ENCODE results near the gene DTX2. TPM values are rescaled to one million over a fixed set of nuclear protein-coding genes. Genes with fewer than 3 reads are reported as not detected.
"Not testable (repeated sequence)": the region's sequence is repeated elsewhere in the genome, so short reads cannot be mapped to it uniquely, and the experiment has no call there.

Gene DTX2
- 11.5 TPM for polyA plus RNA-seq (2012; ENCODE audit: insufficient read depth, insufficient read length, low read depth)

GRCh38 chr7:76461464-76462101 lies at the start of gene DTX2:
TSS of gene DTX2 (plus strand) at chr7:76461709. CDS start at chr7:76480510, 18,801 bp downstream.
- peak within 1 kb of the TSS; percentile 48 for H3K4me3 ChIP-seq (ENCODE audit: low read depth, low read length)
- H3K4me1 ChIP-seq, DNase-seq, H3K27me3 ChIP-seq, H3K36me3 ChIP-seq, H3K9me3 ChIP-seq: not testable (repeated sequence)

- H3K4me1 ChIP-seq = no peaks in the 10 kb centered on the region
- no peaks in the 10 kb centered on the region; the same call in 1 of the 2 replicates for H3K27me3 ChIP-seq
- DNase-seq = no peak
- H3K9me3 ChIP-seq = no peaks in the 10 kb centered on the region
- no peak overlapping the region for H3K4me3 ChIP-seq (ENCODE audit: low read depth, low read length)
- TF ChIP-seq CTCF (IDR thresholded peaks at IDR 0.05; ENCODE audit: low read depth, low read length) = no peak
- no peaks in the 10 kb centered on the region for H3K36me3 ChIP-seq
Measured at GRCh38 chr7:76412249-76412648, 49.3 kb upstream of the DTX2 start.

GRCh38 chr7:76417654-76418310 lies 43.7 kb upstream of the DTX2 start:
- not testable (repeated sequence) for H3K4me1 ChIP-seq; H3K27me3 ChIP-seq; H3K9me3 ChIP-seq; H3K36me3 ChIP-seq; DNase-seq; H3K4me3 ChIP-seq (ENCODE audit: low read depth, low read length)

- not testable (repeated sequence) for H3K27me3 ChIP-seq; H3K4me1 ChIP-seq; H3K4me3 ChIP-seq (ENCODE audit: low read depth, low read length); H3K36me3 ChIP-seq; DNase-seq; H3K9me3 ChIP-seq
Measured at GRCh38 chr7:76421097-76421496, 40.4 kb upstream of the DTX2 start.

- TF ChIP-seq CTCF (IDR thresholded peaks at IDR 0.05; ENCODE audit: low read depth, low read length) = no peak
- peaks cover 2% of the 10 kb centered on the region; the same call in 1 of the 2 replicates for H3K9me3 ChIP-seq
- no peak for DNase-seq
Measured at GRCh38 chr7:76423666-76424412, 37.7 kb upstream of the DTX2 start.

GRCh38 chr7:76424413-76425111 lies 36.9 kb upstream of the DTX2 start, which contains the start of gene ZP3:
TSS of gene ZP3 (plus strand) at chr7:76424950. CDS start at chr7:76424965, 15 bp downstream.
- no peak for TF ChIP-seq CTCF (IDR thresholded peaks at IDR 0.05; ENCODE audit: low read depth, low read length)
- peaks cover 3% of the 10 kb centered on the region; the same call in 1 of the 2 replicates for H3K27me3 ChIP-seq
- no peaks in the 10 kb centered on the region for H3K36me3 ChIP-seq
- H3K9me3 ChIP-seq = peaks cover 2% of the 10 kb centered on the region; the same call in 1 of the 2 replicates
- DNase-seq = no peak
- no peak within 1 kb of the TSS for H3K4me3 ChIP-seq (ENCODE audit: low read depth, low read length)
- H3K4me1 ChIP-seq = no peaks in the 10 kb centered on the region

More at GRCh38 chr7:76423666-76424412, 37.7 kb upstream of the DTX2 start:
- Histone ChIP-seq H3K36me3 (no peaks in the 10 kb centered on the region), H3K4me1 (no peaks in the 10 kb centered on the region), H3K4me3 (ENCODE audit: low read depth, low read length) (no peak overlapping the region), H3K27me3 (peaks cover 3% of the 10 kb centered on the region; the same call in 1 of the 2 replicates)

- Histone ChIP-seq H3K27me3 (peaks cover 3% of the 10 kb centered on the region; the same call in 1 of the 2 replicates), H3K9me3 (peaks cover 1% of the 10 kb centered on the region; the same call in 1 of the 2 replicates), H3K36me3 (no peaks in the 10 kb centered on the region), H3K4me1 (no peaks in the 10 kb centered on the region), H3K4me3 (ENCODE audit: low read depth, low read length) (no peak overlapping the region)
- no peak for TF ChIP-seq CTCF (IDR thresholded peaks at IDR 0.05; ENCODE audit: low read depth, low read length)
- DNase-seq = no peak
Measured at GRCh38 chr7:76425156-76425555, 36.4 kb upstream of the DTX2 start.

GRCh38 chr7:76425558-76425957 lies 36.0 kb upstream of the DTX2 start:
- H3K27me3 ChIP-seq; DNase-seq; H3K9me3 ChIP-seq; H3K36me3 ChIP-seq; H3K4me3 ChIP-seq (ENCODE audit: low read depth, low read length); H3K4me1 ChIP-seq: not testable (repeated sequence)
